OCI-LY7 (cell line): Measurements from ENCODE around the gene UNC5A.

ENCODE experiments used
- CTCF ChIP-seq: fragments of 200-600 bp; sonication (generic); conservative IDR thresholded peaks from 2 replicates; pipeline ENCODE4 v1.5.1; 2014; ENCODE audit warnings: mild to moderate bottlenecking, antibody characterized with exemption, low read length, moderate library complexity, mixed read lengths
- EZH2phosphoT487 ChIP-seq: fragments of 200-600 bp; sonication (generic); IDR thresholded peaks from 2 replicates; pipeline ENCODE4 v1.6.1; 2018; ENCODE audit warnings: low read depth, borderline replicate concordance, mild to moderate bottlenecking, mixed run types, antibody characterized with exemption, low read length, moderate library complexity, mixed read lengths

- TF ChIP-seq CTCF (no peak), EZH2phosphoT487 (no peak)
These were observed 101.8 kb downstream of the UNC5A start for GRCh38 chr5:176912115-176912514.
